HL-60 (cell line): ENCODE data around the gene CDH1.

Experiments
- DNase-seq, 2 experiments: peaks; one replicate each; pipeline ENCODE4 v3.0.0-alpha.2; 2010 to 2020; ENCODE audit warnings: low read depth in 1 of 2, low spot score in 1 of 2
- H3K27ac ChIP-seq: fragments of 250-450 bp; sonication (Bioruptor Pico); replicated peaks from 2 replicates; pipeline ENCODE4 v1.5.1; 2020; ENCODE audit warnings: mild to moderate bottlenecking, moderate library complexity
- H3K27me3 ChIP-seq: fragments of 250-450 bp; sonication (Bioruptor Pico); 2 replicates; pipeline ENCODE4 v1.5.1; 2021; ENCODE audit warnings: mild to moderate bottlenecking, moderate library complexity; ENCODE audit not compliant: insufficient read depth, poor library complexity, severe bottlenecking
- H3K4me3 ChIP-seq: replicated peaks from 2 replicates; pipeline ENCODE4 v1.5.1; 2011; ENCODE audit warnings: mild to moderate bottlenecking, control low read depth, low read length; ENCODE audit not compliant: insufficient read depth
- GABPA ChIP-seq: IDR thresholded peaks from 2 replicates; pipeline ENCODE4 v1.6.1; 2012; ENCODE audit warnings: low read depth
- POLR2AphosphoS5 ChIP-seq: IDR thresholded peaks from 2 replicates; pipeline ENCODE4 v1.6.1; 2012; ENCODE audit warnings: low read depth
- SPI1 ChIP-seq: IDR thresholded peaks from 2 replicates; pipeline ENCODE4 v1.6.1; 2012; ENCODE audit warnings: low read depth, mild to moderate bottlenecking, borderline replicate concordance
- TF ChIP-seq, protein P1 (sequence below): IDR thresholded peaks from 2 replicates; pipeline ENCODE4 v1.6.1; 2012; ENCODE audit warnings: low read depth; ENCODE audit not compliant: insufficient replicate concordance
- TF ChIP-seq, protein P2 (sequence below): IDR thresholded peaks from one replicate; pipeline ENCODE4 v1.5.1; 2011; ENCODE audit warnings: low read length, control low read depth, inconsistent platforms; ENCODE audit not compliant: insufficient read depth

CDH1 gene

DNA sequence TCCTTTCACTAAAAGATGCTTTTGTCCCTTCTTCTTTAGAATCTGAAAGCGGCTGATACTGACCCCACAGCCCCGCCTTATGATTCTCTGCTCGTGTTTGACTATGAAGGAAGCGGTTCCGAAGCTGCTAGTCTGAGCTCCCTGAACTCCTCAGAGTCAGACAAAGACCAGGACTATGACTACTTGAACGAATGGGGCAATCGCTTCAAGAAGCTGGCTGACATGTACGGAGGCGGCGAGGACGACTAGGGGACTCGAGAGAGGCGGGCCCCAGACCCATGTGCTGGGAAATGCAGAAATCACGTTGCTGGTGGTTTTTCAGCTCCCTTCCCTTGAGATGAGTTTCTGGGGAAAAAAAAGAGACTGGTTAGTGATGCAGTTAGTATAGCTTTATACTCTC lies 96.2 kb downstream of the CDH1 start:
- H3K27ac ChIP-seq: no peak overlapping the region
- no peak for DNase-seq
- H3K4me3 ChIP-seq: no peak overlapping the region
- TF ChIP-seq GABPA (no peak), SPI1 (no peak), POLR2AphosphoS5 (no peak)
- TF ChIP-seq, protein P1, sequence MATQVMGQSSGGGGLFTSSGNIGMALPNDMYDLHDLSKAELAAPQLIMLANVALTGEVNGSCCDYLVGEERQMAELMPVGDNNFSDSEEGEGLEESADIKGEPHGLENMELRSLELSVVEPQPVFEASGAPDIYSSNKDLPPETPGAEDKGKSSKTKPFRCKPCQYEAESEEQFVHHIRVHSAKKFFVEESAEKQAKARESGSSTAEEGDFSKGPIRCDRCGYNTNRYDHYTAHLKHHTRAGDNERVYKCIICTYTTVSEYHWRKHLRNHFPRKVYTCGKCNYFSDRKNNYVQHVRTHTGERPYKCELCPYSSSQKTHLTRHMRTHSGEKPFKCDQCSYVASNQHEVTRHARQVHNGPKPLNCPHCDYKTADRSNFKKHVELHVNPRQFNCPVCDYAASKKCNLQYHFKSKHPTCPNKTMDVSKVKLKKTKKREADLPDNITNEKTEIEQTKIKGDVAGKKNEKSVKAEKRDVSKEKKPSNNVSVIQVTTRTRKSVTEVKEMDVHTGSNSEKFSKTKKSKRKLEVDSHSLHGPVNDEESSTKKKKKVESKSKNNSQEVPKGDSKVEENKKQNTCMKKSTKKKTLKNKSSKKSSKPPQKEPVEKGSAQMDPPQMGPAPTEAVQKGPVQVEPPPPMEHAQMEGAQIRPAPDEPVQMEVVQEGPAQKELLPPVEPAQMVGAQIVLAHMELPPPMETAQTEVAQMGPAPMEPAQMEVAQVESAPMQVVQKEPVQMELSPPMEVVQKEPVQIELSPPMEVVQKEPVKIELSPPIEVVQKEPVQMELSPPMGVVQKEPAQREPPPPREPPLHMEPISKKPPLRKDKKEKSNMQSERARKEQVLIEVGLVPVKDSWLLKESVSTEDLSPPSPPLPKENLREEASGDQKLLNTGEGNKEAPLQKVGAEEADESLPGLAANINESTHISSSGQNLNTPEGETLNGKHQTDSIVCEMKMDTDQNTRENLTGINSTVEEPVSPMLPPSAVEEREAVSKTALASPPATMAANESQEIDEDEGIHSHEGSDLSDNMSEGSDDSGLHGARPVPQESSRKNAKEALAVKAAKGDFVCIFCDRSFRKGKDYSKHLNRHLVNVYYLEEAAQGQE: no peak
- TF ChIP-seq, protein P2, sequence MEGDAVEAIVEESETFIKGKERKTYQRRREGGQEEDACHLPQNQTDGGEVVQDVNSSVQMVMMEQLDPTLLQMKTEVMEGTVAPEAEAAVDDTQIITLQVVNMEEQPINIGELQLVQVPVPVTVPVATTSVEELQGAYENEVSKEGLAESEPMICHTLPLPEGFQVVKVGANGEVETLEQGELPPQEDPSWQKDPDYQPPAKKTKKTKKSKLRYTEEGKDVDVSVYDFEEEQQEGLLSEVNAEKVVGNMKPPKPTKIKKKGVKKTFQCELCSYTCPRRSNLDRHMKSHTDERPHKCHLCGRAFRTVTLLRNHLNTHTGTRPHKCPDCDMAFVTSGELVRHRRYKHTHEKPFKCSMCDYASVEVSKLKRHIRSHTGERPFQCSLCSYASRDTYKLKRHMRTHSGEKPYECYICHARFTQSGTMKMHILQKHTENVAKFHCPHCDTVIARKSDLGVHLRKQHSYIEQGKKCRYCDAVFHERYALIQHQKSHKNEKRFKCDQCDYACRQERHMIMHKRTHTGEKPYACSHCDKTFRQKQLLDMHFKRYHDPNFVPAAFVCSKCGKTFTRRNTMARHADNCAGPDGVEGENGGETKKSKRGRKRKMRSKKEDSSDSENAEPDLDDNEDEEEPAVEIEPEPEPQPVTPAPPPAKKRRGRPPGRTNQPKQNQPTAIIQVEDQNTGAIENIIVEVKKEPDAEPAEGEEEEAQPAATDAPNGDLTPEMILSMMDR: no peak
- no peaks in the 10 kb centered on the region for H3K27me3 ChIP-seq

- Histone ChIP-seq H3K4me3 (no peak overlapping the region), H3K27ac (no peak overlapping the region), H3K27me3 (no peaks in the 10 kb centered on the region)
- DNase-seq: no peak
- TF ChIP-seq SPI1: no peak
- TF ChIP-seq, protein P1: no peak
- no peak for TF ChIP-seq POLR2AphosphoS5
- TF ChIP-seq GABPA: no peak
- TF ChIP-seq, protein P2: no peak
Measured at GRCh38 chr16:68834550-68834949, 97.5 kb downstream of the CDH1 start.

- H3K27me3 ChIP-seq: no peaks in the 10 kb centered on the region
- H3K4me3 ChIP-seq: no peak overlapping the region
- TF ChIP-seq GABPA: no peak
- TF ChIP-seq, protein P1: no peak
- no peak for TF ChIP-seq POLR2AphosphoS5
- TF ChIP-seq, protein P2: no peak
- no peak for TF ChIP-seq SPI1
- no peak for DNase-seq
- H3K27ac ChIP-seq: no peak overlapping the region
Measured at GRCh38 chr16:68835970-68836369, 98.9 kb downstream of the CDH1 start.
